ENCODE data around the gene VMP1.

DNA sequence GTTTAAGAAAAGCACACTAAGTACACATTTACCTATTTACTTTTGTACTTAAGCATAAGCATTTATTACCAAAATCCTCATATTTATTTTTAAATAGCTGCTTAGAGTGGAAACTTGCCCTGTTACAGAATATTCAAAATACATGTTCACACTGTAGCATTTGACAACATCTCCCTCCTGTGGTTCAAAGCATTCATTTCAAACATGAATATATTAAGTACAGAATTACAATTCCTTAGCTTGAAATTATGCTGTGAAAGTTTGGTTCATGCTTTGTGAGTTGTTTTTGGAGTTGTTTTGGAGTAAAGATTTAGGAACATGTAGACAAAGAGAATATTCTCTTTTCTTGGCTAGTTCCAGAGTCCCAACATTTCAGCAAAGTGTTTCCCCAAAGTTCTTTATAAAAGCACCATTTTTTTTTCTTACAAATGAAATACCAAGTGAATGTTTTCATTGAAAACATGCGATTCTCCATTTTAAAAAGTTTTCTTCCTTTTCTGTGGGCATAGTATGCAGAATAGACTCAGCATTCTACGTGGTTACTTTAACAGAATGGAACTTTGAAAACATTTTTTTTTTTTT, 152.1 kb downstream of the VMP1 start:
- TF ChIP-seq, protein P1, sequence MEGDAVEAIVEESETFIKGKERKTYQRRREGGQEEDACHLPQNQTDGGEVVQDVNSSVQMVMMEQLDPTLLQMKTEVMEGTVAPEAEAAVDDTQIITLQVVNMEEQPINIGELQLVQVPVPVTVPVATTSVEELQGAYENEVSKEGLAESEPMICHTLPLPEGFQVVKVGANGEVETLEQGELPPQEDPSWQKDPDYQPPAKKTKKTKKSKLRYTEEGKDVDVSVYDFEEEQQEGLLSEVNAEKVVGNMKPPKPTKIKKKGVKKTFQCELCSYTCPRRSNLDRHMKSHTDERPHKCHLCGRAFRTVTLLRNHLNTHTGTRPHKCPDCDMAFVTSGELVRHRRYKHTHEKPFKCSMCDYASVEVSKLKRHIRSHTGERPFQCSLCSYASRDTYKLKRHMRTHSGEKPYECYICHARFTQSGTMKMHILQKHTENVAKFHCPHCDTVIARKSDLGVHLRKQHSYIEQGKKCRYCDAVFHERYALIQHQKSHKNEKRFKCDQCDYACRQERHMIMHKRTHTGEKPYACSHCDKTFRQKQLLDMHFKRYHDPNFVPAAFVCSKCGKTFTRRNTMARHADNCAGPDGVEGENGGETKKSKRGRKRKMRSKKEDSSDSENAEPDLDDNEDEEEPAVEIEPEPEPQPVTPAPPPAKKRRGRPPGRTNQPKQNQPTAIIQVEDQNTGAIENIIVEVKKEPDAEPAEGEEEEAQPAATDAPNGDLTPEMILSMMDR (conservative IDR thresholded peaks at IDR 0.05) = peak; percentile 90
- no peak for TF ChIP-seq EZH2 (IDR thresholded peaks at IDR 0.05; ENCODE audit: low read depth)

Data from PC-9 (cell line).